ENCODE data around the gene FXYD4.
"Not testable (repeated sequence)": the region's sequence is repeated elsewhere in the genome, so short reads cannot be mapped to it uniquely, and the experiment has no call there.

The FXYD4 gene

GRCh38 chr10:43421944-43422343 is 50.5 kb downstream of the FXYD4 start:
- DNase-seq, result not testable (repeated sequence)

DNA sequence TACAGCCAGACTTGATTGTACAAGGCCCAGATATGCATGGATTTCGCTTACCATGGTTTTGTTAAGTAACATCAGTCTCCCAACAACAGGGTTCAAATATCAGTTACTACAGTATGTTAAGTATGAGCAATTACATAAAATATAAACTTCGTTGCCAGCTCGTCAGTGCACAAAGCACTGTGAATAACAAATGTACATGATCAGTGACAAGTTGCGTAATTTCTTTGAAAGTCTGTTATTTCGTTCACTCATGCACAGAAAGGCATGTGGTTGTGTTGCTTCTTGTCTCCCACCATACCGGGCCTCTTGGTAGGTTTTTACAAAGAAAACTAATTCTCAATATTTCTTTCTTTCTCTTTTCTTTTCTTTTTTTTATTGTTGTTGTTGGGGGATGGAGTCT is 53.0 kb downstream of the FXYD4 start:
- DNase-seq, result no peak
